ENCODE results near the gene KRTAP12-2.
"Not testable (repeated sequence)": the region's sequence is repeated elsewhere in the genome, so short reads cannot be mapped to it uniquely, and the experiment has no call there.

KRTAP12-2 gene

GRCh38 chr21:44632067-44632466 is 34.7 kb downstream of the KRTAP12-2 start:
- DNase-seq = no peak
- no peak for TF ChIP-seq CTCF (IDR thresholded peaks at IDR 0.05; ENCODE audit: low read depth, low read length)
- peaks cover 25% of the 10 kb centered on the region for H3K9me3 ChIP-seq (ENCODE audit: severe bottlenecking)

GRCh38 chr21:44630440-44630839 is 36.3 kb downstream of the KRTAP12-2 start:
- TF ChIP-seq CTCF (IDR thresholded peaks at IDR 0.05; ENCODE audit: low read depth, low read length) = no peak
- Histone ChIP-seq H3K9me3 (ENCODE audit: severe bottlenecking) (peaks cover 32% of the 10 kb centered on the region), H3K4me3 (ENCODE audit: low read depth, low read length) (no peak overlapping the region), H3K27ac (no peak overlapping the region), H3K36me3 (no peaks in the 10 kb centered on the region), H3K27me3 (ENCODE audit: insufficient read depth, low read depth, severe bottlenecking) (no peaks in the 10 kb centered on the region)
- DNase-seq = no peak

More at GRCh38 chr21:44632067-44632466, 34.7 kb downstream of the KRTAP12-2 start:
- H3K36me3 ChIP-seq = no peaks in the 10 kb centered on the region
- no peak overlapping the region for H3K4me3 ChIP-seq (ENCODE audit: low read depth, low read length)
- no peak overlapping the region for H3K27ac ChIP-seq
- H3K27me3 ChIP-seq (ENCODE audit: insufficient read depth, low read depth, severe bottlenecking) = no peaks in the 10 kb centered on the region

- Histone ChIP-seq H3K36me3 (no peaks in the 10 kb centered on the region), H3K27ac (no peak overlapping the region), H3K9me3 (ENCODE audit: severe bottlenecking) (peaks cover 46% of the 10 kb centered on the region), H3K27me3 (ENCODE audit: insufficient read depth, low read depth, severe bottlenecking) (no peaks in the 10 kb centered on the region), H3K4me3 (ENCODE audit: low read depth, low read length) (no peak overlapping the region)
- no peak for DNase-seq
- TF ChIP-seq CTCF (IDR thresholded peaks at IDR 0.05; ENCODE audit: low read depth, low read length) = no peak
Observed at GRCh38 chr21:44628707-44629391, 37.9 kb downstream of the KRTAP12-2 start.

- not testable (repeated sequence) for DNase-seq; H3K27me3 ChIP-seq (ENCODE audit: insufficient read depth, low read depth, severe bottlenecking); H3K27ac ChIP-seq; H3K36me3 ChIP-seq; H3K4me3 ChIP-seq (ENCODE audit: low read depth, low read length)
- peaks cover 55% of the 10 kb centered on the region for H3K9me3 ChIP-seq (ENCODE audit: severe bottlenecking)
Observed at GRCh38 chr21:44627831-44628233, 38.9 kb downstream of the KRTAP12-2 start.

GRCh38 chr21:44627181-44627822 is 39.4 kb downstream of the KRTAP12-2 start:
- H3K36me3 ChIP-seq, DNase-seq: not testable (repeated sequence)

GRCh38 chr21:44626673-44627143 is 40.0 kb downstream of the KRTAP12-2 start, which contains the start of gene KRTAP10-9:
Gene KRTAP10-9 (plus strand): TSS chr21:44627093. CDS start chr21:44627172, 79 bp downstream.
- H3K27me3 ChIP-seq (ENCODE audit: insufficient read depth, low read depth, severe bottlenecking) = no peaks in the 10 kb centered on the region
- no peak for DNase-seq
- H3K27ac ChIP-seq = no peak within 1 kb of the TSS
- TF ChIP-seq CTCF (IDR thresholded peaks at IDR 0.05; ENCODE audit: low read depth, low read length) = no peak
- no peaks in the 10 kb centered on the region for H3K36me3 ChIP-seq
- H3K9me3 ChIP-seq (ENCODE audit: severe bottlenecking) = peaks cover 49% of the 10 kb centered on the region
- no peak within 1 kb of the TSS for H3K4me3 ChIP-seq (ENCODE audit: low read depth, low read length)

More at GRCh38 chr21:44627181-44627822, 39.4 kb downstream of the KRTAP12-2 start:
- not testable (repeated sequence) for H3K27ac ChIP-seq; H3K27me3 ChIP-seq (ENCODE audit: insufficient read depth, low read depth, severe bottlenecking); H3K4me3 ChIP-seq (ENCODE audit: low read depth, low read length)
- peaks cover 55% of the 10 kb centered on the region for H3K9me3 ChIP-seq (ENCODE audit: severe bottlenecking)
